HG03521 (cell line): ENCODE results near the gene F8.
A peak's percentile ranks its signal among the peaks of the same experiment; 100 is the strongest.
"Not testable (repeated sequence)": the region's sequence is repeated elsewhere in the genome, so short reads cannot be mapped to it uniquely, and the experiment has no call there.

Source experiments
- ATAC-seq: cut with Tn5 transposase; IDR thresholded peaks from one replicate; pipeline ENCODE4 v1.9.1; 2021; ENCODE audit warnings: mild to moderate bottlenecking, moderate library complexity; ENCODE audit not compliant: unreplicated experiment

F8 gene

DNA sequence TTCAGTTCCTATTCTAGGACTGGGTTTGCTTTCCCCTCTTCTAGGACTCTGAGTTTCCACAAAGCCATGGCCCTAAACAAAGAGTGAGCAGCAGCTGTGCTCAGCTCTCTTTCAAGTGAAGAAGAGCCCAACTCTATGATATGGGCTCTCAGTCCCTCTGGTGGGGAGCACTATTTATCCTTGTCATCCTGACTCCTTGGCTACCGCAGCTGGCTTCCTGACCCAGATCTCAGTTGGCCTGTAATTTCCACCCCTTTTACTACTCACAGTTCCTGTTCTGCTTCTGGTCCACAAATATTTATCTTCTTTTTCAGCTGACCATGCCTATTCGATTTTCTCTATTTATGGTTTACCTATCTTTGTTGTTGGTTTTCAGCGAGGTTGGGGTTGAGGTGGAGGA is 33.8 kb downstream of the F8 start:
- ATAC-seq: no peak

DNA sequence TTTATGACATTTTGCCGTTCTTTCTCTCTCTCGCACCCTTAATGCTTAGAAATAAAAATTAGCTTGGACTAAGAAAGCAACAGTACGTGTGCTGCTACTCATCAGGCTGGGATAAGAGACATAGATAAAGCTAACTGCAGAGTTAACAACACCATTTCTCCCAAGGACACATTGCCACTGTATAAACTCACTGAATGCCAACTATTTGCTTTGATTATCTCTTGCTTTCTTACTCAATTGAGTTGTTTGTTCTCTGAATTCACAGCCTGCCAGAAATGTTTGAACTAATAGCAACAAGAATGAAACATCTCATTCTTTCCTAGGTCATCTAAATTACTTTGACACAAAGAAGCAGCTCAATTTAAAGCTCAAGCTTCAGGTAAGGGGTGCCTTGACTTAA is 34.6 kb downstream of the F8 start:
- ATAC-seq: no peak

DNA sequence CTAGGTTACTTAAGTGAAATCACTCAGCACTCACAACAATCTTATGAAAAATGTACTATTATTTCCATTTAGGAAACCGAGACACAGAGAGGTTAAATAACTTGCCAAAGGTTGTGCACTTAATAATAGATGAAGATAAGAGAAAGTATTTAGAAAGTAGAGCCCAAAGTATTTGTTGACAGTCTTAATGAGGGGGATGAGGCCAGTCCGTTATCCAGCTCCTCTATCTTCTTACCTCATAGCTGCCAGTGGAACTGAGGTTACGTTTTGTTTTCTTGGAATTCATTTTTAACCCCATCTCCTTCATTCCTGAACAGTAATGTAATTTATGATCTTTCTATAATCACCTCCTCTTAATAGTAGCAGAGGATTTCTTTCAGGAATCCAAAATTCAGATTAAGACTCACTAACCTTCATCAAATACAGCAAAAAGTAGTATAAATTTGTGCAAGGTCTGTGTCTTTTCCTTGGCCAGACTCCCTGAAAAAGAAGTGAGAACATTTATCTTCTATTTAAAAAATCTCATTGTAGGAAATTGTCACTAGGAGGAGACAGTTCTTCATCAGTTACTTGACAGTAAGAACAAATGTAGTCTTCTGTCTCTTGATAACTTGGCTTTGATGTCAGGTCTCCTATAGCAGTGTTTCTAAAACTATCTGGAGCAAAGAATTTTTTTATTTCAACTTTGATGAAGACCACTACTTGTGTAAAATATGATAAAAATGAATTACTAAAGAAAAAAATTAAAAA is 35.5 kb downstream of the F8 start:
- no peak for ATAC-seq

- no peak for ATAC-seq
Observed at GRCh38 chrX:154981116-154981411, 41.5 kb downstream of the F8 start.

- ATAC-seq: peak; percentile 86
Observed at GRCh38 chrX:154980330-154981115, 42.0 kb downstream of the F8 start.

GRCh38 chrX:154979629-154980028 is 42.9 kb downstream of the F8 start:
- ATAC-seq: no peak

- ATAC-seq: no peak
Observed at GRCh38 chrX:154968353-154968752, 54.2 kb downstream of the F8 start.

DNA sequence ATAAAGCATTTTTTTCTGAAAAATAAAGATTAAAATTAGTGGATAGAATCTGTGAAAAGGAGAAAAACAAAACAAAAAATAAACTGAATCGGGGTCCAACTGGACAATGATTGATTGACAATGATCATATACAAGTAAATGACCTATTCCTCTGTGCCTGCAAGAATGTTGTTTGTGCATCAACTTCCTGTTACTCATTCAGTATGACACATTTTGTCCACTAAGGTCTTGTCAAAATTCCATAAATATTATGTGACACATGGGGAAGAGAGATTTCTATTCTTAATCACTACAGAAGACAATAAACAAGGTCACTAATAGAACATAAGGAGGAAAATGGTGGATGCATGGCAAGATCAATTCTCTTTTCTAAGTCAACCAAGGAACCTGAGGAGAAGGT is 54.9 kb downstream of the F8 start:
- ATAC-seq: no peak

GRCh38 chrX:154961947-154962346 is 60.6 kb downstream of the F8 start:
- ATAC-seq: no peak

GRCh38 chrX:154955799-154956198 is 66.7 kb downstream of the F8 start:
- ATAC-seq: not testable (repeated sequence)

DNA sequence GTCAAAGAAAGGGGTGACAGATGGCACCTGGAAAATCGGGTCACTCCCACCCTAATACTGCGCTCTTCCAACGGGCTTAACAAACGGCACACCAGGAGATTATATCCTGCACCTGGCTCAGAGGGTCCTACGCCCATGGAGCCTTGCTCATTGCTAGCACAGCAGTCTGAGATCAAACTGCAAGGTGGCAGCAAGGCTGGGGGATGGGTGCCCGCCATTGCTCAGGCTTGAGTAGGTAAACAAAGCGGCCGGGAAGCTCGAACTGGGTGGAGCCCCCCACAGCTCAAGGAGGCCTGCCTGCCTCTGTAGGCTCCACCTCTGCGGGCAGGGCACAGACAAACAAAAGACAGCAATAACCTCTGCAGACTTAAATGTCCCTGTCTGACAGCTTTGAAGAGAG is 83.3 kb downstream of the F8 start:
- not testable (repeated sequence) for ATAC-seq

DNA sequence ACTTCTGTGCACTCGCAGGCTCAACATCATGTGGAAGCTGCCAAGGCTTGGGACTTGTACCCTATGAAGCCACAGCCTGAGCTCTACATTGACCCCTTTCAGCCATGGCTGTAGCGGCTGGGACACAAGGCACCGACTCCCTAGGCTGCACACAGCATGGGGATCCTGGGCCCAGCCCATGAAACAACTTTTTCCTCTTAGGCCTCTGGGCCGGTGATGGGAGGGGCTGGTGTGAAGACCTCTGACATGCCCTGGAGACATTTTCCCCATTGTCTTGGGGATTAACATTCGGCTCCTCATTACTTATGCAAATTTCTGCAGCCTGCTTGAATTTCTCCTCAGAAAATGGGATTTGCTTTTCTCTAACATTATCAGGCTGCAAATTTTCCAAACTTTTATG is 97.8 kb downstream of the F8 start:
- ATAC-seq: not testable (repeated sequence)

DNA sequence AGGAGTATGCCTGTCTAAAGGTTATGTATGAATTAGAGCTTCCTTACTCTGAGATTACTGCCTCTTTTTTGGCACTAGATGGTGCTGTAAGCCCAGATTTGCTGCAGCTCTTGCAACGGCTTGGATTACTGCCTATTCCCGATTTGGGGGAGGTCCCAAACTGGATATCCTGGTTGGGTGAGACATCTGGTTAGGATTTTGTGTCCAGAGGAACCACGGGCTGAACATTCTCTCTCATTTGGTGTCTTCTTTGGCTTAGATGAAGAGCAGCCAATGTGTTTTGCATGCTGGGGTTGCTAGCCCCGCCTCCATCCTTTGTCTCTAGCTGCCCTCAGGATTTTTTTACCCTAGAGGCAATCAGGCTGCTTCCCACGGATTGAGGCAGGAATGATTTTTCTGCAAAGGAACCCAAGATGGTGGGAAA is 104.5 kb downstream of the F8 start:
- ATAC-seq: no peak

DNA sequence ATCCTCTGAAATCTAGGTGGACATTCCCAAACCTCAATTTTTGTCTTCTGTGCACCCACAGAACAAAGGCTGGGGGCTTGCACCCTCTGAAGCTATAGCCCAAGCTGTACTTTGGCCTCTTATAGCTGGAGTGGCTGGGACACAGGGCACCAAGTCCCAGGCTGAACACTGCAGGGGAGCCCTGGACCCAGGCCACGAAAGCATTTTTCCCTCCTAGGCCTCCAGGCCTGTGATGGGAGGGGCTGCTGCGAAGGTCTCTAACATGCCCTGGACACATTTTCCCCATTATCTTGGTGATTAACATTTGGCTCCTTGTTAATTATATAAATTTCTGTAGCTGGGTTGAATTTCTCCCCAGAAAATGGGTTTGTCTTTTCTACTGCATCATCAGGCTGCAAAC is 108.5 kb downstream of the F8 start:
- ATAC-seq: no peak

DNA sequence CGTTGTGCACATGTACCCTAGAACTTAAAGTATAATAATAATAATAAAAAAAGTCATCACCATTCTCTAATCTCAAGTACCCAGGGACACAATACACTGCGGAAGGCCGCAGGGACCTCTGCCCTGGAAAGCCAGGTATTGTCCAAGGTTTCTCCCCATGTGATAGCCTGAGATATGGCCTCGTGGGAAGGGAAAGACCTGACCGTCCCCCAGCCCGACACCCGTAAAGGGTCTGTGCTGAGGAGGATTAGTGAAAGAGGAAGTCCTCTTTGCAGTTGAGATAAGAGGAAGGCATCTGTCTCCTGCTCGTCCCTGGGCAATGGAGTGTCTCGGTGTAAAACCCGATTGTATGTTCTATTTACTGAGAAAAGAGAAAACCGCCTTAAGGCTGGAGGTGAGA is 112.0 kb downstream of the F8 start:
- not testable (repeated sequence) for ATAC-seq

- not testable (repeated sequence) for ATAC-seq
Observed at GRCh38 chrX:154910048-154910447, 112.5 kb downstream of the F8 start.

- ATAC-seq: no peak
Observed at GRCh38 chrX:154908821-154909220, 113.7 kb downstream of the F8 start.

- ATAC-seq: no peak
Observed at GRCh38 chrX:154902408-154902807, 120.1 kb downstream of the F8 start.

- no peak for ATAC-seq
Observed at GRCh38 chrX:154900323-154900722, 122.2 kb downstream of the F8 start.

- no peak for ATAC-seq
Observed at GRCh38 chrX:154892296-154892695, 130.2 kb downstream of the F8 start.

DNA sequence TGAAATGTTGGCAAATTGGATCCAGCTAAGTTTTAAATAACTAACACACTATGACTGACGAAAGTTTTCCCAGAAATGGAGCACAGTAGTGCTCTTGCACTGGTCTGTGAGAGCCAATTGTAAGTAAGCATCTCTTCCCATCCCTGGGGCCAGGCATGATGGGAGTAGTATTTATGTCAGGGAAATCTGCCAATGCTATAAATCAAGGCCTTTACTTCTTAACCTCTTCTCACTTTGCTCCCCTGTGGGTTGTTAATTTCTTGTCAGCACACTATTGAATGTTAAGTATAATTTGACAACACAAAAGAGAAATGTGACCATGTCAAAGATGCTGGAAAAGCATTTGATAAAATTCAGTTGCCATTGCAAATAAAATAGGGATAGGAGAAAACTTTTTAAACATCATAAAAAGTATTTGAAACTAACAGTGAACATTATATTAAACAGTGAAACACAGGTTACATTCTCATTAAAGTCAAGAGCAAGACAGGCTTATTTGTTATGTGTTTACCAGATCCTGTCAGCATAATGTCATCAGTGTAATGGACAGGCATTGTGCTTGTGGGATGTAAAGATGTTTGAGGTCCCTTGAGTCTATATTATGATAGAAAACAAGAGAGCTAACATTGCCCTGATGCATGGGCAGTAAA is 131.4 kb downstream of the F8 start:
- no peak for ATAC-seq

DNA sequence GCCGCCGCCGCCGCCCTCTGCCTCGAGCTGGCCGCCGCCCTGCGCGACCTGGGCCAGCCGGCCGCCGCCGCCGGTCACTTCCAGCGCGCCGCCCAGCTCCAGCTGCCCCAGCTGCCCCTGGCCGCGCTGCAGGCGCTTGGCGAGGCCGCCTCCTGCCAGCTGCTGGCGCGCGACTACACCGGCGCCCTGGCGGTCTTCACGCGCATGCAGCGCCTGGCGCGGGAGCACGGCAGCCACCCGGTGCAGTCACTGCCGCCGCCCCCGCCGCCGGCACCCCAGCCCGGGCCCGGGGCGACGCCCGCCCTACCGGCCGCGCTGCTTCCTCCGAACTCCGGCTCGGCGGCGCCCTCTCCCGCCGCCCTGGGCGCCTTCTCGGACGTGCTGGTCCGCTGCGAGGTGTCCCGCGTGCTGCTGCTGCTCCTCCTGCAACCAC is 135.7 kb downstream of the F8 start:
- peak; percentile 51 for ATAC-seq
